Ectodermal cell (in vitro differentiated cells): ENCODE data around the gene JPH2.

Source experiments
- H3K27ac ChIP-seq: 2 replicates; pipeline ENCODE4 v1.7.0; 2013; ENCODE audit warnings: mild to moderate bottlenecking, low read depth, low read length; ENCODE audit not compliant: insufficient read depth, poor library complexity, severe bottlenecking
- H3K27me3 ChIP-seq: 2 replicates; pipeline ENCODE4 v1.7.0; 2013; ENCODE audit warnings: mild to moderate bottlenecking, low read length; ENCODE audit not compliant: insufficient read depth, control insufficient read depth, poor library complexity, severe bottlenecking
- H3K36me3 ChIP-seq: one replicate; pipeline ENCODE4 v1.7.0; 2013; ENCODE audit warnings: low read length; ENCODE audit not compliant: control insufficient read depth, insufficient read depth
- H3K4me1 ChIP-seq: one replicate; pipeline ENCODE4 v1.7.0; 2013; ENCODE audit warnings: low read length; ENCODE audit not compliant: control insufficient read depth, insufficient read depth
- H3K4me3 ChIP-seq: 2 replicates; pipeline ENCODE4 v1.7.0; 2013; ENCODE audit warnings: low read depth, low read length, control low read depth; ENCODE audit not compliant: insufficient read depth
- H3K9me3 ChIP-seq: 2 replicates; pipeline ENCODE4 v1.7.0; 2013; ENCODE audit warnings: mild to moderate bottlenecking, low read length, moderate library complexity; ENCODE audit not compliant: control insufficient read depth
- WGBS, 2 experiments: methylation state at CpG; one replicate each; pipeline ENCODE4 v1.1.7; 2013; ENCODE audit warnings: missing lambda C conversion rate in 2 of 2; 5-methylcytosine and 5-hydroxymethylcytosine counted together

The JPH2 gene

GRCh38 chr20:44089987-44090674, 96.9 kb downstream of the JPH2 start:
- Histone ChIP-seq H3K4me3 (no peak overlapping the region), H3K36me3 (no peaks in the 10 kb centered on the region), H3K27ac (no peak overlapping the region), H3K4me1 (no peaks in the 10 kb centered on the region), H3K27me3 (no peaks in the 10 kb centered on the region), H3K9me3 (no peaks in the 10 kb centered on the region)
- WGBS, 2 experiments, result 85 to 89% methylated on average over 7 of the region's 7 CpGs

- H3K27ac ChIP-seq, result no peak overlapping the region
- 93 to 94% methylated on average over 4 of the region's 4 CpGs for WGBS, 2 experiments
- H3K27me3 ChIP-seq, result no peaks in the 10 kb centered on the region
- no peak overlapping the region for H3K4me3 ChIP-seq
- H3K4me1 ChIP-seq, result no peaks in the 10 kb centered on the region
- no peaks in the 10 kb centered on the region for H3K9me3 ChIP-seq
- no peaks in the 10 kb centered on the region for H3K36me3 ChIP-seq
These were observed 99.2 kb downstream of the JPH2 start for GRCh38 chr20:44087857-44088120.

GRCh38 chr20:44087051-44087856, 99.7 kb downstream of the JPH2 start:
- H3K4me3 ChIP-seq, result no peak overlapping the region
- no peaks in the 10 kb centered on the region for H3K9me3 ChIP-seq
- no peak overlapping the region for H3K27ac ChIP-seq
- WGBS, 2 experiments, result 94 to 95% methylated on average over 13 to 15 of the region's 15 CpGs
- H3K27me3 ChIP-seq, result no peaks in the 10 kb centered on the region
- H3K4me1 ChIP-seq, result no peaks in the 10 kb centered on the region
- H3K36me3 ChIP-seq, result no peaks in the 10 kb centered on the region

- Histone ChIP-seq H3K4me1 (no peaks in the 10 kb centered on the region), H3K27ac (no peak overlapping the region)
- 94 to 95% methylated on average over 17 of the region's 17 CpGs for WGBS, 2 experiments
These were observed 101.2 kb downstream of the JPH2 start for GRCh38 chr20:44085616-44086434.

GRCh38 chr20:44084891-44085290, 102.1 kb downstream of the JPH2 start:
- WGBS, 2 experiments, result 92 to 94% methylated on average over 7 of the region's 7 CpGs
- Histone ChIP-seq H3K4me1 (no peaks in the 10 kb centered on the region), H3K4me3 (no peak overlapping the region), H3K27me3 (no peaks in the 10 kb centered on the region), H3K36me3 (no peaks in the 10 kb centered on the region), H3K9me3 (no peaks in the 10 kb centered on the region), H3K27ac (no peak overlapping the region)

More at GRCh38 chr20:44085616-44086434, 101.2 kb downstream of the JPH2 start:
- Histone ChIP-seq H3K27me3 (no peaks in the 10 kb centered on the region), H3K4me3 (no peak overlapping the region), H3K9me3 (no peaks in the 10 kb centered on the region), H3K36me3 (no peaks in the 10 kb centered on the region)

- H3K9me3 ChIP-seq, result no peaks in the 10 kb centered on the region
- WGBS, 2 experiments, result 87 to 97% methylated on average over 1 to 2 of the region's 2 CpGs
These were observed 102.5 kb downstream of the JPH2 start for GRCh38 chr20:44084439-44084838.

GRCh38 chr20:44083220-44083933, 103.6 kb downstream of the JPH2 start:
- no peak overlapping the region for H3K27ac ChIP-seq
- no peaks in the 10 kb centered on the region for H3K4me1 ChIP-seq
- no peaks in the 10 kb centered on the region for H3K36me3 ChIP-seq
- no peak overlapping the region for H3K4me3 ChIP-seq
- no peaks in the 10 kb centered on the region for H3K27me3 ChIP-seq
- WGBS, 2 experiments, result 91 to 93% methylated on average over 9 to 10 of the region's 10 CpGs
- H3K9me3 ChIP-seq, result no peaks in the 10 kb centered on the region

More at GRCh38 chr20:44084439-44084838, 102.5 kb downstream of the JPH2 start:
- H3K27me3 ChIP-seq, result no peaks in the 10 kb centered on the region
- no peak overlapping the region for H3K27ac ChIP-seq
- no peak overlapping the region for H3K4me3 ChIP-seq
- H3K36me3 ChIP-seq, result no peaks in the 10 kb centered on the region
- no peaks in the 10 kb centered on the region for H3K4me1 ChIP-seq

- H3K4me1 ChIP-seq, result no peaks in the 10 kb centered on the region
- 92 to 96% methylated on average over 5 of the region's 5 CpGs for WGBS, 2 experiments
- no peaks in the 10 kb centered on the region for H3K27me3 ChIP-seq
- no peaks in the 10 kb centered on the region for H3K9me3 ChIP-seq
- no peak overlapping the region for H3K4me3 ChIP-seq
- H3K36me3 ChIP-seq, result no peaks in the 10 kb centered on the region
- no peak overlapping the region for H3K27ac ChIP-seq
These were observed 105.1 kb downstream of the JPH2 start for GRCh38 chr20:44081888-44082287.

- Histone ChIP-seq H3K36me3 (no peaks in the 10 kb centered on the region), H3K27me3 (no peaks in the 10 kb centered on the region), H3K27ac (no peak overlapping the region), H3K9me3 (no peaks in the 10 kb centered on the region), H3K4me3 (no peak overlapping the region), H3K4me1 (no peaks in the 10 kb centered on the region)
- 89 to 90% methylated on average over 4 of the region's 4 CpGs for WGBS, 2 experiments
These were observed 105.5 kb downstream of the JPH2 start for GRCh38 chr20:44081476-44081875.
